Stimulated activated CD4-positive, alpha-beta T cell treated with anti-CD3 and anti-CD28 coated beads, Interleukin-2, amount 100 ng/mL, for 48 hours (primary cell): ENCODE measurements around the gene ZSWIM8.
"Not testable (repeated sequence)": the region's sequence is repeated elsewhere in the genome, so short reads cannot be mapped to it uniquely, and the experiment has no call there.

Experiments
- DNase-seq, 2 donors: peaks; one replicate each; pipeline ENCODE4 v3.0.0-alpha.2; 2020

ZSWIM8 gene, protein sequence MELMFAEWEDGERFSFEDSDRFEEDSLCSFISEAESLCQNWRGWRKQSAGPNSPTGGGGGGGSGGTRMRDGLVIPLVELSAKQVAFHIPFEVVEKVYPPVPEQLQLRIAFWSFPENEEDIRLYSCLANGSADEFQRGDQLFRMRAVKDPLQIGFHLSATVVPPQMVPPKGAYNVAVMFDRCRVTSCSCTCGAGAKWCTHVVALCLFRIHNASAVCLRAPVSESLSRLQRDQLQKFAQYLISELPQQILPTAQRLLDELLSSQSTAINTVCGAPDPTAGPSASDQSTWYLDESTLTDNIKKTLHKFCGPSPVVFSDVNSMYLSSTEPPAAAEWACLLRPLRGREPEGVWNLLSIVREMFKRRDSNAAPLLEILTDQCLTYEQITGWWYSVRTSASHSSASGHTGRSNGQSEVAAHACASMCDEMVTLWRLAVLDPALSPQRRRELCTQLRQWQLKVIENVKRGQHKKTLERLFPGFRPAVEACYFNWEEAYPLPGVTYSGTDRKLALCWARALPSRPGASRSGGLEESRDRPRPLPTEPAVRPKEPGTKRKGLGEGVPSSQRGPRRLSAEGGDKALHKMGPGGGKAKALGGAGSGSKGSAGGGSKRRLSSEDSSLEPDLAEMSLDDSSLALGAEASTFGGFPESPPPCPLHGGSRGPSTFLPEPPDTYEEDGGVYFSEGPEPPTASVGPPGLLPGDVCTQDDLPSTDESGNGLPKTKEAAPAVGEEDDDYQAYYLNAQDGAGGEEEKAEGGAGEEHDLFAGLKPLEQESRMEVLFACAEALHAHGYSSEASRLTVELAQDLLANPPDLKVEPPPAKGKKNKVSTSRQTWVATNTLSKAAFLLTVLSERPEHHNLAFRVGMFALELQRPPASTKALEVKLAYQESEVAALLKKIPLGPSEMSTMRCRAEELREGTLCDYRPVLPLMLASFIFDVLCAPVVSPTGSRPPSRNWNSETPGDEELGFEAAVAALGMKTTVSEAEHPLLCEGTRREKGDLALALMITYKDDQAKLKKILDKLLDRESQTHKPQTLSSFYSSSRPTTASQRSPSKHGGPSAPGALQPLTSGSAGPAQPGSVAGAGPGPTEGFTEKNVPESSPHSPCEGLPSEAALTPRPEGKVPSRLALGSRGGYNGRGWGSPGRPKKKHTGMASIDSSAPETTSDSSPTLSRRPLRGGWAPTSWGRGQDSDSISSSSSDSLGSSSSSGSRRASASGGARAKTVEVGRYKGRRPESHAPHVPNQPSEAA (N-terminal part only)

DNA sequence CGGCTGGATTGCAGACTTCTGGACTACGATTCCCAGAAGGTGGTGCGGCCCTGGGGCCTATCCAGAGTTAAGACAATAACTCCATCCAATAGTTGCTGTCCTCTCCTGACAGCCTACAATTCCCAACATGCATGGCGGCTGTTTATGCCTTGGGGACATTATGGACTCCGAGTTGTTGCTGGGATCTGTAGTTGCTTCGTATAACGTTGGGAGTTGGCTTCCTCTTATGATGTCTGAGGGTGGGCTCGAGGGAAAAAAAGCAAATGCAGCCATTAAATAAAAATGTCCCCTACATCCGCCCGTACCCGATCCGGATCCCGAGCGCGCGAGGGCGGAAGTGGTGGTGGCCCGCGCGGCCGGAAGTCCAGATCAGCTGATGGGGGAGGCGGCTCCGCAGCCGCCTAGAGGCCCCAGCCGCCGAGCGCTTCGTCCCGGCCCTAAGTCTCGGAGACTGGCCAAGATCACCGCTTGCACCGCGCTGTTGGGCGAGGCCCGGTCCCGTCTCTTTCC is at the start of gene ZSWIM8:
TSS of gene ZSWIM8 (plus strand) at position 396 of the 510 bp plus-strand sequence. CDS start 273 bp downstream, outside the sequence.
- peak; percentile 72 to 78 for DNase-seq

DNA sequence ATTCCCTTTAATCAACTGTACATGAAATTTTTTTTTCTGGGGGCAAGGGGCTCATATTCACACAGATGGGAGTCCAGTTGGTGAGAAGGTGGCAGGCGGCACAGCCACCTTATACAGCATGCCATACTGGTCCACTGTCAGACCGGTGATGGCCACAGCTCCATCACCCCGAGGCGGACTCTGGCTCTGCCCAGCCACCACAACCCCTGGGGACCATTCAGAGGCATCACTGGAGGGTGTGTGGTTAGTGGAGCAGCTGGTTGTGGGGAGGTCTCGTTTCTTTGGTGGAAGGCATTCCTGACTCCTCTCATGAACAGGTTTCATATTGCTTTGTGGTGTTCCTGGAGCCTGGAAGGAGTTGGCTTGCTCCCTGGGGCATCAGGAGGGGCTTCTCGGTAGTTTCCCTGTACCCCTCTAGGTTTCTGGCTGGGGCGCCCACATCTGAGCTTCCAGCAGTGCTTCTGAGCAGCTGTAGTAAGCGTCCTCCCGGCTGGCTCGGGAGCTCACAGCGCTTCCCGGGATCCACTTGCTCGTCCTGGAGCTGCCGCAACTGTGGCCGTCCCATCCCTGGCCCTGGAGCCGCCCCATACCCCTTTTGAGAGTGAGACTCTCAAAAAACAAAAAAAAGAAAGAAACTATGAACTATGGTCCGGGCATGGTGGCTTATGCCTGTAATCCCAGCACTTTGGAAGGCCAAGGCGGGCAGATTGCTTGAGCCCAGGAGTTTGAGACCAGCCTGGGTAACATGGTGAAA is 44.7 kb upstream of the ZSWIM8 start:
- not testable (repeated sequence) for DNase-seq

DNA sequence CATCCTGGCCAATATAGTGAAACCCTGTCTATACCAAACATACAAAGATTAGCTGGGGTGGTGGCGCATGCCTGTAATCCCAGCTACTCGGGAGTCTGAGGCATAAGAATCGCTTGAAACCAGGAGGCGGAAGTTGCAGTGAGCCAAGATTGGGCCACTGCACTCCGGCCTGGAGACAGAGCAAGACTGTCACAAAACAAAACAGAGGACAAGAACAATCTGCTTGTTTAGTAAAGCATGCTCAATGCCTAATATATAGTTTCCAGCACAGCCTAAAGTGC is 43.0 kb upstream of the ZSWIM8 start:
- no peak for DNase-seq

DNA sequence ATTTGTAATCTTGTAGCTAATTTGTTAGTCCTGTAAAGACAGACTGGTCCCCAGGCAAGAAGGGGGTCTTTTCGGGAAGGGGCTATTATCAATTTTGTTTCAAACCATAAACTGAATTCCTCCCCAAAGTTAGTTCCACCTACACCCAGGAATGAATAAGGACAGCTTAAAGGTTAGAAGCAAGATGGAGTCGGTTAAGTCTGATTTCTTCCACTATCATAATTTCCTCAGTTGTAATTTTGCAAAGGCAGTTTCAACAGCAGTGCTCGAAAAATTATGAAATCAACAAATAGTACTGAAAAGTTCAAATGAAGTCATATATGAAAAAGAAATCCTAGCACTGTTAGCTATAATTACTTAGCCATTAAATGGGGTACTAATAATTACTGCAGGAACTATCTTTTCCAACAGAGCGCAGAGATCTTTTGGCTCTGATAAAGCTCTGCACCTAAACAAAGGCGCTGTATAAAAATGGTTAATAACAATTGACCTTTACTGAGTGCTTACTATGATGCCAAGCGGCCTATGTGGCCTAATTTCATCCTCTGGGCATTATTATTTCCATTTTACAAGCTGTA is 42.0 kb upstream of the ZSWIM8 start:
- no peak for DNase-seq

DNA sequence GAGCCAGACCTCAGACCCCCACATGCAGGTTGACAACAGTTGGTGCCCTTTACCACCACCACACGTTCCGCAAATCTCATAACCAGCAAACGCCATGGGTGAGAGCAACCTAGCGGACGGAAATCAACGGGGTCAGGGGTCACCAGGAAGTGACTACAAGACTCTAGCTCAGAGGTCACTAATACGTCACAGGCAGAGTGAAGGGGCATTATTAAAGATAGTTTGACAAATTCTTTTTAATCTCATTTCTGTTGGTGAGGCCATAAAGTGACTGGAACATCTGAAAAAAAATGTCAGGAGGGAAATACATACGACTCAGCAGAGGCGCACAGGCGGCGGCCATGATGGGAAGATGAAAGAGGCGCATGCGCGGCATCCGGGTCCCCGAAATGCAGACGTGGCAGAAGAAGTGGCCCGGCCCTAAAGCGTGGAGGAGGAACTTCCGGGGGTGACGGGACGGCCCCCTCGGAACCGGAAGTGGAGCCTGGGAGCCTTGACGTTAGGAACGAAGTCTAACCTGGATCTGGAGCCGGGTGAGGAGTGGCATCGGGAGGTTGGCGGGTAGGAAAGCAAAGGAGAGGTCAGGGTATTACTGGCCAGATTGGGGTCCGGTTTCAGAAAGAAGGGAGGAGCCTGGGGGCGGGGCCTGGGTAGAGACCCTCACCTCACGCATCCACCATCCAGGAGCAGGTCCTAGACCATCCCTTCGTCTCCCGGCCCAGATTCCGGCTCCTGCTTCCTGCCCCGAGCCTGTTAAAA is 41.3 kb upstream of the ZSWIM8 start, which contains the start of gene SEC24C:
TSS of gene SEC24C (plus strand) at position 468 of the 759 bp plus-strand sequence. CDS start 2,461 bp downstream, outside the sequence.
- peak; percentile 89 to 91 for DNase-seq

DNA sequence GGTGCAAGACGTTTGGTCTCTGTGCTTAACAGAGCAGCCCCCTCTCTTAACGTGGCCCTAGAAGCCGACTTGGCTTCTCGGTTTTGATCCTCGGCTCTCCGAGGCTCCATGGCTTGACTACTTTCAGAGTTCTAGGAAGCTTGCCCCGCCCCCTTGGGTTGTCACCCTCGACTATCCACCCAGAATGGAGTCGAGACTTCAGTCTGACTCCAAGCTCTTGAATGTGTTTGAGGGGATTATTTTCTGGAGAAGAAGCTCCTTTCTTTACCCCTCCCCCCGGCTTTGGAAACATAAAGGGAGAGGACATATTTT is 40.8 kb upstream of the ZSWIM8 start:
- peak; percentile 47 to 51 for DNase-seq

DNA sequence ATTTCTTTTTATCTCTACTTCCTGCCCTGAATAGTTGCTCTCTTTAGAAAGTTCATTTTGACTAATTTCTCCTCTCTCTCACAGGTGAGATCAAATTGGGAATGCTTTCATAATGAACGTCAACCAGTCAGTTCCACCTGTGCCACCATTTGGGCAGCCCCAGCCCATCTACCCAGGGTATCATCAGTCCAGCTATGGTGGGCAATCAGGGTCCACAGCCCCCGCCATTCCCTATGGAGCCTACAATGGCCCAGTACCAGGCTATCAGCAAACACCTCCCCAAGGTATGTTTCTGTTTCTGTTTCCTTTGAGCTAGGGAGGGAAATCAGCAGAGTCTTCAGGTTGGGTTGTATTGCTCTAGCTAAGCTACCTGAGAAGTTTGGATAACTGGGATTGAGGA is 38.7 kb upstream of the ZSWIM8 start:
- DNase-seq, result no peak

DNA sequence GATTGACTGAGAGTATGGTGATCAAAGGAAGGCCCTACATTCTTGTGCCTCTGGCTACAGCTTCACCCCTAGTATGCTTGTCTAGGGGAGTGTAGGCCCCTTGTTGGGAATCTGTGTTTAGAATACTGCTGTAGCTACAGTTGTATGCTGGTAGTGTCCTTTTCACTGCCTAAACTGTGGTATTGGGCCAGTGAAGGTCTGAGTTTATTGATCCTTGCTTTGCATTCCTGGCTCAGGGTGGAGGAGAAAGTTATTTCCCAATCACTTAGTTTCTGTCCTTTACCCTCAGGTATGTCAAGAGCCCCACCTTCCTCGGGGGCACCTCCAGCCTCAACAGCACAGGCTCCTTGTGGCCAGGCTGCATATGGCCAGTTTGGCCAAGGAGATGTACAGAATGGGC is 34.6 kb upstream of the ZSWIM8 start:
- DNase-seq, result no peak

DNA sequence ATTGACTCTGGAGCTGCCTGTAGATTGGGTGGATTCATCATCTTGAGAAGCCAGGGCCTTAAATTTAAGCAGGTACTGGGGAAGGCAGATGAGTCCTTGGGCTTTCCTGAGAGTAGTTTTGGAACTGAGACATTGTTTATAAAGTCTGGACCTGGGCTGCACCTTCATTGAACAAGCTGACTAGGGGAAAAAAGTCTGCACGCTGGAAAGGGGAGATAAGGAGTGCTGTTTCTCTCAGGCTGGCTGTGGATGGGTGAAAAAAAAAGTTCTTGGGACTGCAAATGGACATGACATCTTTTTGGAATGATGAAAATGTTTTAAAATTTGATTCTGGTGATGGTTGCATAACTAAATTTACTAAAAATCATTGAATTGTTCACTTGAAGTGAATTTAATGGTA is 29.2 kb upstream of the ZSWIM8 start:
- no peak for DNase-seq

DNA sequence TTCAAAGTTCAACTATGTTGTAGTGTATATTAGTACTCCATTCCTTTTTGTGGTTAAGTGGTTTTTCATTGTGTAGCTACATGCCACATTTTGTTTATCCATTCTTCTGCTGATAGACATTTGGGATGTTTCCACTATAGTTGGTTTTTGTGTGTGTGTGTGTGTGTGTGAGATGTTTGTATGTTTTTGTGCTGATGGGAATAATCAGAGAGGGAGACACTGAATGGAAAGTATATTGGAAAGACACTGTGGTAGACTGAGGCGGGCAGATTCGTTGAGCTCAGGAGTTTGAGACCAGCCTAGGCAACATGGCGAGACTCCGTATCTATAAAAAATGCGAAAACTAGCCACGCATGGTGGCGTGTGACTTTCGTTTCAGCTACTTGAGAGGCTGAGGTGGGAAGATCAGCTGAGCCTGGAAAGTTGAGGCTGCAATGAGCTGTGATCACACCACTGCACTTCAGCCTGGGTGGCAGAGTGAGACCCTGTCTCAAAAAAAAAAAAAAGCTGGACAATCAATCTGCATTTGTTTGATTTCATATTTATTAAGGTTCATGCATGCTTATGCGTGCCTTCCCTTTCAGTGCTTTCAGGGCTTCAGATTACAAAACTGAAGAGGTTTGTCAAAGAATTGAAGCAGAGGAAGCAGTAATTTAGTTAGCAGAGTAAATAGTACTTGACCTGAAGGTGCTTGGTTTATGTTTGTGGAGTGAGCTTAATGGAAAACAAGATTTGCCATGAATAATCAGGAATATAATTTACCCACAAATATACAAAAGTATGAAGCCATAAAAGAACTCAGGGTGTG is 26.5 kb upstream of the ZSWIM8 start:
- DNase-seq, result no peak

DNA sequence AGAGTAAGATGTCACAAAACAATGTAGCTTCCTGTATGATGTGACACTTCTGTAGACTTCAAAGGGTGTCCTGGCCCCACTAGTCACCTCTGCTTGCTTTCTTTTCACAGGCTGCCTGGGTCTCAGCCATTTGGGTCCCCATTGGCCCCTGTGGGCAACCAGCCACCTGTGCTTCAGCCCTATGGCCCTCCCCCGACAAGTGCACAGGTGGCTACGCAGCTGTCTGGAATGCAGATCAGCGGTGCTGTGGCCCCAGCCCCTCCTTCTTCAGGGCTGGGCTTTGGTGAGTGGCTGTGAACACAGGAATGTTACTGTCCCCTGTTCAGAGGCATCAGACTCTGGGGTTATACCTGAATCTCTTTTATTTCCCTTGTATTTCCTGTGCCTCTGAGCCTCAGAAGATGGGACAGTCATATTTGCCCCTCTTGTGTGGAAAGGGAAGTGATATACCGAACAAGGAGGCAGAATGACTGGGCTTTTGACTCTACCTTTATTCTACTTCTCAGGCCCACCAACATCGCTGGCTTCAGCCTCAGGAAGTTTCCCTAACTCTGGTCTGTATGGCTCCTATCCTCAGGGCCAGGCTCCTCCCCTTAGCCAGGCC is 25.8 kb upstream of the ZSWIM8 start:
- DNase-seq, result no peak

DNA sequence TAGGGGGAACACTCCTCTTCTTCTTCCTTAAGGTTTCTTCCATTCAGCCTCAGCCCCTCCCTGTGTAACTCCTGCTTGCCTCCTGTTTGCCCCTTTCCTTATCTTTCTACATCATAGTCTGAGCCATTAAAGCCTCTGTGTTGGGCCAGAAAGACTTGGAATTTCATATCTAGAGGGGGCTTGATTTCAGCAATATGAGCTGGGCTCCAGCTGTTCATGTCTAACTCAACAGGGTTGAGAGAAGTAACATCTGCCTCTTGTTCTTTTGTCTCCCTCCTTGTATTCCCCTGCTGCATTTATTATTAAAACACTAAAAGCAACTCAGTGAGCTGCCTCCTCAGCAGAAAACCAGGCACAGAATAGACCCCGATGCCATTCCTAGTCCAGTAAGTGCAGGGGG is 23.6 kb upstream of the ZSWIM8 start:
- DNase-seq, result no peak

DNA sequence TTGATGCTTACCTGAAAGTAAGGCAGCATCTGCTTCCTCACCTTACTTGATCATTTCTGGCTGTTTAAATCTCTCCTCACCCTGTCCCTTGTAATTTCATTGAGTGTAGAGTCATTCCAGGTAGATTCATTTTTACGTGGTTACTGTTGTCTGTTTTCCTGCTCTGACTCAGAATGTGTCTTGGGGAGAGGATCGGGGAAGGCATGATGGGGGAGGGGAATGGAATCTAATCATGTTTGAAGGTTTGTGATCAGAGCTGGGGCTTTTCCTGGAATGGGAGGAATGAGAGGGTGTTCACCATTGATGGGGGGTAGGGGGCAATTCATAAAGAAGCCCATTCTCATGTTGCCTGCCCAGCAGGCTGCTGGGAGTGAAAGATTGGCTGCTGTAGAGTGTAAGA is 22.5 kb upstream of the ZSWIM8 start:
- no peak for DNase-seq

DNA sequence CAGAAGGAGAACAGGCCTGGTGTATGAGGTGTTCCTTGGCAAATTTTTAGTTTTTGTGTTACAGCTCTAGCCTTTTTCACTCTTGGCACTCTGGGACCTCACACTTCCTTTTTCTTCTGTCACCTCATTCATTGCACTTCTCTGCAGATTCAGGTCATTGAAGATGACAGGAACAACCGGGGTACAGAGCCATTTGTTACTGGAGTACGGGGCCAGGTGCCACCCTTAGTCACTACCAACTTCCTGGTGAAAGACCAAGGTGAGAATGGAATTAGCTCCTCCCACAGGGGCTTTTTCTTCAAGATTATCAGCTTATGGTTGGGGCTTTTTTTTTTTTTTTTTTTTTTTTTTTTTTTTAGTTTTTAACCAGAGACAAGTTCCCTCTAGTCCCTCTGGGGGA is 22.1 kb upstream of the ZSWIM8 start:
- no peak for DNase-seq

DNA sequence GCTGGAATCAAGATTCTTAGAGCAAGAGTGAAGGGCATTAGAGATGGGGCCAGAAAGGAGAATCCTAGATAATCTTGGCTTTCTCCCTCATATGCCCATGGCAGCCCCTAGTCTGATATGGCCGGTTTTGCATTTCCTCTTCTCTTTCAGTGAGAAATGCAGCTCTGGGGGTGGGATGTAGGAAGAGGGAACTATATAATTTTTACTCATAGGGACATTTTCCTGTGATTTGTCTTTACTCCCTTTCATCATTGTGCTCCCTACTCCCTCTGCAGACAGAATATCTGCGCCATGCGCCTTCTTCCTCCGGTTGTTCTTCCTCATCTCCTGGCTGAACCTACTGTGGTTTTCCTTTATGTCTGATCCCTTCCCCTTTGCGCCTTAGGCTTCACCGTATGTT is 20.3 kb upstream of the ZSWIM8 start:
- DNase-seq, result no peak

DNA sequence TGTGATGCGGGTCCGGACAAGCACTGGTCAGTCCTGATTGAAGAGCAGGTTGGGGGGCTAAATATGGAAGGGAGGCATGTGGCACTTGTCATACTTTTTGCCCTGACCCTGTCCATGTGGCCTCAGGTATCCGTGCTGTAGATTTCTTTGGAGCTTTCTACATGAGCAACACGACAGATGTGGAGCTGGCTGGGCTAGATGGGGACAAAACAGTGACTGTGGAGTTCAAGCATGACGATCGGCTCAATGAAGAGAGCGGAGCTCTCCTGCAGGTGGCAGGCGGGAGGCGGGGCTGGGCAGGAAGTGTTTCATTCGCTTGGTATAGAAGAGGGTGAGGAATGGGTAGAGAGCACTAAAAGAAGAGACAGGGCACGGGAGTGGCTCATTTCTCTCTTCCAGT is 16.5 kb upstream of the ZSWIM8 start:
- peak in 1 of 2 donors; percentile 25 for DNase-seq

DNA sequence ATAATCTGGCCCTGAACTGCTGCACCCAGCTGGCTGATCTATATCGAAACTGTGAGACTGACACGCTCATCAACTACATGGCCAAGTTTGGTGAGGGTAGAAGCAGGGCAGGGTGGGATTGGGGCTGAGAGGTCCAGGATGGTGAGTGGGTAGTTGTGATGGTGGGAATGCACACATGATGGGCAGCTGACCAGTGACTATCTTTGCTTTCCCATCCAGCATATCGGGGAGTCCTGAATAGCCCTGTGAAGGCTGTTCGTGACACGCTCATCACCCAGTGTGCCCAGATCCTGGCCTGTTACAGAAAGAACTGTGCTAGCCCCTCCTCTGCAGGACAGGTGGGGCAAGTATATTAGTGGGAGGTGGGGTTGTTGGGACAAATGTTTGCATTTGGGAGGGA is 16.0 kb upstream of the ZSWIM8 start:
- no peak for DNase-seq

DNA sequence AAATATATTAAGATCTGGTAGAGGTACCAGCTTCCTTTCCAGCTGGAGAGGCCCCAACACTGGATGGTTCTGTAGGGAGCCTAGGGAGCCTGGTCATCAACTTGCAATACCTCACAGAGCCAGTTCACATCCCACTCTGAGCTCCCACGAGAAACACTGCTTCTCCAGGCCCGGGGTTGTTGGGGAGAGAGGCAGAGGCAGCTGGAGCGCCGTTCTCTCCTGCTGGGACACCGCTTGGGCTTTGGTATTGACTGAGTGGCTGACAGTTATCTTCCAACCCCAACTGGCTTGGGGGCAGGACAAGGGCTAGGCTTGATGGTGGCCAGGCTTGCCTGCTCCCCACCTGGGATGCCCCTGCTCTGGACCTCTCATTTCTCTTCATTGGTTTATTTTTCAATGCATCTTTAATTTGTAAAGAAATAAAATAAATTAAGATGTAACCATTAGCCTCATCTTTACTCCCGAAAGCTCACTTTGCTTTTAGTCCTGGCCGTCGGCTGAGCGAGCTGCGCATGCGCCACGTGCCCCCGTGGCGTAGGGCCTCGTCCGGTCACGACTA is 13.6 kb upstream of the ZSWIM8 start:
- DNase-seq, result peak; percentile 69 to 72

DNA sequence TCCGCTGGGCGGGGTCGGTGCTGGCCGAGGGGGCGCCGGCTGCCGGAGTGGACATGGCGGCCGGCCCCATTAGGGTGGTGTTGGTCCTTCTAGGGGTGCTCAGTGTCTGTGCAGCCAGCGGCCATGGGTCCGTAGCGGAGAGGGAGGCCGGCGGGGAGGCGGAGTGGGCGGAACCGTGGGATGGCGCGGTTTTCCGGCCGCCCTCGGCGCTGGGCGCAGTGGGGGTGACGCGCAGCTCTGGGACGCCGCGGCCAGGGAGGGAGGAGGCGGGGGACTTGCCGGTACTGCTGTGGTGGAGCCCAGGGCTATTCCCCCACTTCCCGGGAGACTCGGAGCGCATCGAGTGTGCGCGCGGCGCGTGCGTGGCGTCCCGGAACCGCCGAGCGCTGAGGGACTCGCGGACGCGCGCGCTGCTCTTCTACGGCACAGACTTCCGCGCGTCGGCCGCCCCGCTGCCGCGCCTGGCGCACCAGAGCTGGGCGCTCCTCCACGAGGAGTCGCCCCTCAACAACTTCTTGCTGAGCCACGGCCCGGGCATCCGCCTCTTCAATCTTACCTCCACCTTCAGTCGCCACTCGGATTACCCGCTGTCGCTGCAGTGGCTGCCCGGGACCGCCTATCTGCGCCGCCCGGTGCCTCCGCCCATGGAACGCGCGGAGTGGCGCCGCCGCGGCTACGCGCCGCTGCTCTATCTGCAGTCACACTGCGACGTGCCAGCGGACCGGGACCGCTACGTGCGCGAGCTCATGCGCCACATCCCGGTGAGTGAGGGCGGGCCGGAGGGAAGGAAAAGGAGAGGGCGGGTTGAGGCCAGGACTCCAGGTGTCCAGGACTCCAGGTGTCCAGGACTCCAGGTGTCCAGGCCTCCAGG is 12.9 kb upstream of the ZSWIM8 start:
- peak; percentile 71 to 72 for DNase-seq
